GM23338 (cell line): ENCODE data around the gene DNAL1. TPM values are rescaled to one million over a fixed set of nuclear protein-coding genes. Genes with fewer than 3 reads are reported as not detected.

Experiments used
- ATAC-seq: fragments of 200-7000 bp; cut with Tn5 transposase; 3 replicates; pipeline ENCODE4 v1.9.1; 2020
- DNase-seq: peaks from one replicate; pipeline ENCODE4 v3.0.0-alpha.2; 2015; ENCODE audit warnings: low spot score
- H2AFZ ChIP-seq: fragments of 200-600 bp; sonication (generic); 2 replicates; pipeline ENCODE4 v1.8.0; 2016; ENCODE audit warnings: antibody characterized with exemption, mild to moderate bottlenecking, moderate library complexity
- H3F3A ChIP-seq: fragments of 200-600 bp; sonication (generic); replicated peaks from 2 replicates; pipeline ENCODE4 v1.8.0; 2017; ENCODE audit warnings: antibody characterized with exemption, mixed run types, low read depth
- H3K27ac ChIP-seq: fragments of 200-600 bp; sonication (generic); 2 replicates; pipeline ENCODE4 v1.6.1; 2016; ENCODE audit warnings: low read depth
- H3K27me3 ChIP-seq: fragments of 200-600 bp; sonication (generic); 2 replicates; pipeline ENCODE4 v1.8.0; 2016; ENCODE audit warnings: mild to moderate bottlenecking, mixed run types, moderate library complexity; ENCODE audit not compliant: insufficient read depth
- H3K36me3 ChIP-seq: fragments of 200-600 bp; sonication (generic); 2 replicates; pipeline ENCODE4 v1.8.0; 2016; ENCODE audit warnings: mild to moderate bottlenecking; ENCODE audit not compliant: insufficient read depth
- H3K4me1 ChIP-seq: fragments of 200-600 bp; sonication (generic); 2 replicates; pipeline ENCODE4 v1.8.0; 2016; ENCODE audit warnings: mild to moderate bottlenecking, moderate library complexity; ENCODE audit not compliant: insufficient read depth
- H3K4me2 ChIP-seq: fragments of 200-600 bp; sonication (generic); 2 replicates; pipeline ENCODE4 v1.7.1; 2017; ENCODE audit warnings: mixed run types
- H3K4me3 ChIP-seq: fragments of 200-600 bp; sonication (generic); 2 replicates; pipeline ENCODE4 v1.6.1; 2016; ENCODE audit warnings: mixed run types
- H3K79me2 ChIP-seq: fragments of 200-600 bp; sonication (generic); replicated peaks from 2 replicates; pipeline ENCODE4 v1.8.0; 2017; ENCODE audit warnings: mild to moderate bottlenecking; ENCODE audit not compliant: insufficient read depth
- H3K9me2 ChIP-seq: fragments of 200-600 bp; sonication (generic); 2 replicates; pipeline ENCODE4 v1.8.0; 2017; ENCODE audit not compliant: insufficient read depth
- H4K20me1 ChIP-seq: fragments of 200-600 bp; sonication (generic); replicated peaks from 2 replicates; pipeline ENCODE4 v1.8.0; 2017; ENCODE audit warnings: mild to moderate bottlenecking; ENCODE audit not compliant: insufficient read depth
- H3K27ac Mint-ChIP-seq: 2 replicates; pipeline ENCODE4 v1.8.0; 2020; ENCODE audit warnings: inconsistent platforms, mild to moderate bottlenecking, moderate library complexity, mixed read lengths
- H3K27me3 Mint-ChIP-seq: 3 replicates; pipeline ENCODE4 v1.8.0; 2022; ENCODE audit warnings: low read depth, mild to moderate bottlenecking, moderate library complexity, mixed read lengths, inconsistent platforms; ENCODE audit not compliant: insufficient read depth, poor library complexity
- H3K36me3 Mint-ChIP-seq: 3 replicates; pipeline ENCODE4 v1.8.0; 2021; ENCODE audit warnings: low read depth, mild to moderate bottlenecking, inconsistent platforms, moderate library complexity, mixed read lengths
- H3K4me1 Mint-ChIP-seq: 3 replicates; pipeline ENCODE4 v1.8.0; 2020; ENCODE audit warnings: mild to moderate bottlenecking, inconsistent platforms, mixed read lengths
- H3K4me3 Mint-ChIP-seq: 3 replicates; pipeline ENCODE4 v1.8.0; 2021; ENCODE audit warnings: moderate library complexity, mild to moderate bottlenecking, inconsistent platforms, mixed read lengths
- H3K9me3 Mint-ChIP-seq: 3 replicates; pipeline ENCODE4 v1.8.0; 2020; ENCODE audit warnings: moderate library complexity, mild to moderate bottlenecking, inconsistent platforms, mixed read lengths
- CREB1 ChIP-seq: fragments of 250-450 bp; sonication (Bioruptor Pico); IDR thresholded peaks from 2 replicates; pipeline ENCODE4 v1.5.0; 2020; ENCODE audit warnings: low read depth, mild to moderate bottlenecking, moderate library complexity
- CTCF ChIP-seq, 2 experiments: fragments of 200-600 bp in 1 of 2; sonication (generic) in 1 of 2; conservative IDR thresholded peaks; 2 replicates each; pipeline versions ENCODE4 v1.5.1 to v1.6.1; 2016 to 2017; ENCODE audit warnings: antibody characterized with exemption in 2 of 2, low read depth in 2 of 2, mild to moderate bottlenecking in 2 of 2, moderate library complexity in 1 of 2
- ETS1 ChIP-seq: IDR thresholded peaks from 2 replicates; pipeline ENCODE4 v1.6.1; 2016; ENCODE audit warnings: antibody characterized with exemption
- EZH2 ChIP-seq: fragments of 200-600 bp; sonication (generic); IDR thresholded peaks from one replicate; pipeline ENCODE4 v1.8.0; 2017; ENCODE audit warnings: antibody characterized with exemption, mild to moderate bottlenecking, low read depth; ENCODE audit not compliant: unreplicated experiment
- EZH2phosphoT487 ChIP-seq: fragments of 200-600 bp; sonication (generic); IDR thresholded peaks from one replicate; pipeline ENCODE4 v1.8.1; 2018; ENCODE audit warnings: antibody characterized with exemption; ENCODE audit not compliant: unreplicated experiment
- JUNB ChIP-seq: IDR thresholded peaks from one replicate; pipeline ENCODE4 v1.6.1; 2016; ENCODE audit warnings: antibody characterized with exemption; ENCODE audit not compliant: unreplicated experiment
- NANOG ChIP-seq: IDR thresholded peaks from 2 replicates; pipeline ENCODE4 v1.6.1; 2016; ENCODE audit warnings: antibody characterized with exemption, borderline replicate concordance
- POLR2AphosphoS5 ChIP-seq: IDR thresholded peaks from 2 replicates; pipeline ENCODE4 v1.6.1; 2016; ENCODE audit warnings: antibody characterized with exemption, low read depth
- REST ChIP-seq: IDR thresholded peaks from one replicate; pipeline ENCODE4 v1.6.1; 2018; ENCODE audit warnings: antibody characterized with exemption; ENCODE audit not compliant: unreplicated experiment
- STAT1 ChIP-seq: IDR thresholded peaks from one replicate; pipeline ENCODE4 v1.6.1; 2016; ENCODE audit warnings: antibody characterized with exemption; ENCODE audit not compliant: unreplicated experiment
- ZNF114 ChIP-seq: fragments of 250-450 bp; sonication (Bioruptor Pico); IDR thresholded peaks from 2 replicates; pipeline ENCODE4 v1.5.0; 2020; ENCODE audit warnings: mild to moderate bottlenecking, moderate library complexity
- ZNF331 ChIP-seq: fragments of 250-450 bp; sonication (Bioruptor Pico); IDR thresholded peaks from 2 replicates; pipeline ENCODE4 v1.5.0; 2020; ENCODE audit warnings: low read depth, mild to moderate bottlenecking, moderate library complexity
- ZNF462 ChIP-seq: fragments of 250-450 bp; sonication (Bioruptor Pico); IDR thresholded peaks from 2 replicates; pipeline ENCODE4 v1.5.0; 2020; ENCODE audit warnings: mild to moderate bottlenecking, moderate library complexity
- polyA plus RNA-seq: library from polyadenylated mRNA; unstranded; fragments of >200 nt; fragmentation: Nextera tagmentation; extraction: Ambion mirVana; gene quantifications from 2 replicates; pipeline ENCODE4 v1.2.1, GENCODE V29; 2016
- total RNA-seq: library from RNA; depleted of rRNA; stranded (reverse); fragments of >200 nt; shearing (Covaris generic); gene quantifications from 2 replicates; pipeline ENCODE4 v1.2.3, GENCODE V29; 2014

The DNAL1 gene
- total and polyA plus RNA-seq, 2 experiments from 2014 or later = 7.6 to 29.3 TPM

GRCh38 chr14:73743431-73743931, 98.7 kb downstream of the DNAL1 start:
- no peaks in the 10 kb centered on the region for H3K27me3 ChIP-seq
- peaks cover 9% of the 10 kb centered on the region; the same call in 1 of the 2 replicates for H3F3A ChIP-seq
- Mint-ChIP-seq H3K36me3 (no peaks in the 10 kb centered on the region; the same call in 2 of the 3 replicates), H3K4me1 (peaks cover 62% of the 10 kb centered on the region), H3K27ac (0 out of 2 replicates have a peak overlapping the region, but pooled peaks have one; percentile 56), H3K9me3 (no peaks in the 10 kb centered on the region), H3K27me3 (peaks cover 16% of the 10 kb centered on the region), H3K4me3 (no peak overlapping the region; the same call in 2 of the 3 replicates)
- peaks cover 18% of the 10 kb centered on the region for H3K79me2 ChIP-seq
- H3K27ac ChIP-seq = no peak overlapping the region
- TF ChIP-seq EZH2phosphoT487 (no peak), ZNF462 (CRISPR knock-in tag) (no peak), EZH2 (no peak), ZNF114 (CRISPR knock-in tag) (no peak), STAT1 (no peak), REST (no peak), ETS1 (no peak), ZNF331 (CRISPR knock-in tag) (no peak), JUNB (no peak), CREB1 (CRISPR knock-in tag) (no peak), POLR2AphosphoS5 (no peak), CTCF (conservative IDR thresholded peaks at IDR 0.05; ENCODE audit: low read depth in 2 of 2) (no peak), NANOG (no peak)
- peaks cover 5% of the 10 kb centered on the region; the same call in 1 of the 2 replicates for H4K20me1 ChIP-seq
- peaks cover 38% of the 10 kb centered on the region for H3K4me1 ChIP-seq
- no peaks in the 10 kb centered on the region for H3K36me3 ChIP-seq
- no peak overlapping the region for H3K4me3 ChIP-seq
- ATAC-seq (no peak), DNase-seq (no peak)
- no peak overlapping the region for H3K4me2 ChIP-seq
- no peaks in the 10 kb centered on the region for H3K9me2 ChIP-seq
- no peak overlapping the region for H2AFZ ChIP-seq
